Measurements from ENCODE around the gene SKI.

SKI gene

GRCh38 chr1:2358651-2359640 lies 130.8 kb downstream of the SKI start:
- DNase-seq, result no peak
